H1 (cell line): ENCODE measurements around the gene HES7. TPM values are rescaled to one million over a fixed set of nuclear protein-coding genes. Genes with fewer than 3 reads are reported as not detected.
A peak's percentile ranks its signal among the peaks of the same experiment; 100 is the strongest.

Experiments
- CTCF ChIA-PET: fragments of 300-600 bp; sonication (Branson Sonifier 250); formaldehyde crosslinking; loops from one replicate; lab custom pipeline; 2021; ENCODE audit not compliant: partially characterized antibody; lab: Charles Lee
- POLR2A ChIA-PET: fragments of 300-600 bp; sonication (Branson Sonifier 250); formaldehyde crosslinking; loops from one replicate; lab custom pipeline; 2021; ENCODE audit warnings: inconsistent platforms; ENCODE audit not compliant: partially characterized antibody; lab: Charles Lee
- DNase-seq, 2 experiments: peaks; one replicate each; pipeline versions ENCODE4 v3.0.0 to v3.0.0-alpha.2; 2010 to 2022; ENCODE audit warnings: low spot score in 2 of 2, low read depth in 1 of 2, mixed read lengths in 1 of 2
- FAIRE-seq: peaks from 2 replicates; lab custom pipeline; 2011; peaks lifted over from hg19 to GRCh38; lab: Jason Lieb, UNC
- H2AFZ ChIP-seq: 2 replicates; pipeline ENCODE4 v1.8.1; 2012; ENCODE audit warnings: low read length, inconsistent platforms
- H2AK5ac ChIP-seq: 2 replicates; pipeline ENCODE4 v1.6.1; 2013; ENCODE audit warnings: low read depth, low read length
- H2BK120ac ChIP-seq: replicated peaks from 2 replicates; pipeline ENCODE3; 2013; ENCODE audit warnings: low read depth, low read length, inconsistent platforms
- H2BK12ac ChIP-seq: 2 replicates; pipeline ENCODE4 v1.6.1; 2013; ENCODE audit warnings: low read depth, low read length
- H2BK15ac ChIP-seq: 2 replicates; pipeline ENCODE4 v1.6.1; 2013; ENCODE audit warnings: low read length
- H2BK20ac ChIP-seq: 2 replicates; pipeline ENCODE4 v1.6.1; 2013; ENCODE audit warnings: low read length
- H2BK5ac ChIP-seq: 2 replicates; pipeline ENCODE4 v1.6.1; 2013; ENCODE audit warnings: low read depth, low read length
- H3K14ac ChIP-seq: 2 replicates; pipeline ENCODE4 v1.6.1; 2013; ENCODE audit warnings: inconsistent platforms; ENCODE audit not compliant: insufficient read length
- H3K18ac ChIP-seq: 2 replicates; pipeline ENCODE4 v1.6.1; 2013; ENCODE audit warnings: low read length; ENCODE audit errors: extremely low read depth
- H3K23ac ChIP-seq: 2 replicates; pipeline ENCODE4 v1.6.1; 2013; ENCODE audit warnings: inconsistent platforms; ENCODE audit not compliant: insufficient read length
- H3K23me2 ChIP-seq: 2 replicates; pipeline ENCODE4 v1.6.1; 2013; ENCODE audit warnings: low read depth, low read length
- H3K27ac ChIP-seq: 2 replicates; pipeline ENCODE4 v1.6.1; 2011; ENCODE audit warnings: low read depth, low read length, inconsistent platforms
- H3K27me3 ChIP-seq, 4 experiments: replicated peaks in 1 of 4; 1 replicate in 1 of 4; 2 replicates in 3 of 4; pipeline versions ENCODE4 v1.6.1 to v1.8.1; 2011 to 2013; ENCODE audit warnings: low read length in 3 of 4, mild to moderate bottlenecking in 3 of 4, inconsistent platforms in 2 of 4, mixed read lengths in 2 of 4, moderate library complexity in 1 of 4; ENCODE audit not compliant: control insufficient read depth in 3 of 4, insufficient read depth in 3 of 4; ENCODE audit errors: extremely low read depth in 1 of 4
- H3K36me3 ChIP-seq, 4 experiments: 2 replicates each; pipeline versions ENCODE4 v1.6.1 to v1.8.1; 2011 to 2013; ENCODE audit warnings: mild to moderate bottlenecking in 4 of 4, low read length in 3 of 4, moderate library complexity in 2 of 4, control low read depth in 1 of 4, inconsistent platforms in 1 of 4; ENCODE audit not compliant: insufficient read depth in 4 of 4, control insufficient read depth in 2 of 4
- H3K4ac ChIP-seq: replicated peaks from 2 replicates; pipeline ENCODE3; 2013; ENCODE audit warnings: low read length, low read depth, mixed read lengths, inconsistent platforms; ENCODE audit not compliant: insufficient read length
- H3K4me1 ChIP-seq, 4 experiments: replicated peaks in 1 of 4; 1 replicate in 1 of 4; 2 replicates in 3 of 4; pipeline versions ENCODE4 v1.6.1 to v1.8.1; 2011 to 2013; ENCODE audit warnings: low read length in 3 of 4, inconsistent platforms in 2 of 4, mixed read lengths in 1 of 4; ENCODE audit not compliant: insufficient read depth in 4 of 4, control insufficient read depth in 3 of 4
- H3K4me2 ChIP-seq, 2 experiments: 2 replicates each; pipeline versions ENCODE4 v1.6.1 to v1.8.1; 2011 to 2013; ENCODE audit warnings: low read depth in 2 of 2, low read length in 2 of 2, control low read depth in 1 of 2, inconsistent platforms in 1 of 2, mild to moderate bottlenecking in 1 of 2; ENCODE audit not compliant: insufficient read depth in 1 of 2
- H3K4me3 ChIP-seq, 4 experiments: fragments of 200-600, 300-600 bp in 1 of 4; sonication (generic), shearing (Covaris generic), sonication (Bioruptor Twin) in 1 of 4; 2 replicates each; pipeline versions ENCODE4 v1.5.1 to v1.8.1; 2011 to 2016; ENCODE audit warnings: low read length in 4 of 4, low read depth in 3 of 4, control low read depth in 2 of 4, inconsistent platforms in 2 of 4, mild to moderate bottlenecking in 2 of 4, mixed read lengths in 1 of 4, moderate library complexity in 1 of 4; ENCODE audit not compliant: insufficient read depth in 2 of 4; ENCODE audit errors: extremely low read depth in 1 of 4
- H3K56ac ChIP-seq: replicated peaks from 2 replicates; pipeline ENCODE3; 2013; ENCODE audit warnings: low read depth, mild to moderate bottlenecking, mixed read lengths, low read length, inconsistent platforms; ENCODE audit not compliant: insufficient read length
- H3K79me1 ChIP-seq: 2 replicates; pipeline ENCODE4 v1.6.1; 2013; ENCODE audit warnings: low read depth, low read length, control low read depth
- H3K79me2 ChIP-seq, 2 experiments: 2 replicates each; pipeline versions ENCODE4 v1.6.1 to v1.8.1; 2012 to 2013; ENCODE audit warnings: low read length in 2 of 2, mild to moderate bottlenecking in 2 of 2, inconsistent platforms in 1 of 2; ENCODE audit not compliant: insufficient read depth in 2 of 2, control insufficient read depth in 1 of 2
- H3K9ac ChIP-seq, 4 experiments: replicated peaks in 1 of 4; 1 replicate in 1 of 4; 2 replicates in 3 of 4; pipeline versions ENCODE4 v1.6.1 to v1.8.1; 2011 to 2013; ENCODE audit warnings: low read depth in 3 of 4, low read length in 3 of 4, control low read depth in 2 of 4, mild to moderate bottlenecking in 2 of 4, moderate library complexity in 2 of 4, inconsistent platforms in 1 of 4; ENCODE audit errors: extremely low read depth in 1 of 4
- H3K9me3 ChIP-seq, 2 experiments: 2 replicates each; pipeline versions ENCODE4 v1.6.1 to v1.8.1; 2012 to 2013; ENCODE audit warnings: mild to moderate bottlenecking in 2 of 2, moderate library complexity in 2 of 2, control low read depth in 1 of 2, inconsistent platforms in 1 of 2, low read depth in 1 of 2, low read length in 1 of 2, mixed read lengths in 1 of 2; ENCODE audit not compliant: insufficient read depth in 2 of 2
- H4K20me1 ChIP-seq, 2 experiments: replicated peaks in 1 of 2; 2 replicates each; pipeline versions ENCODE3 to v1.8.1; 2011 to 2013; ENCODE audit warnings: inconsistent platforms in 2 of 2, low read length in 2 of 2, mild to moderate bottlenecking in 1 of 2; ENCODE audit not compliant: insufficient read depth in 2 of 2, control insufficient read depth in 1 of 2
- H4K5ac ChIP-seq: 2 replicates; pipeline ENCODE4 v1.6.1; 2013; ENCODE audit warnings: low read length, low read depth, mixed read lengths, inconsistent platforms; ENCODE audit not compliant: insufficient read length
- H4K8ac ChIP-seq: 2 replicates; pipeline ENCODE4 v1.8.0; 2013; ENCODE audit warnings: mild to moderate bottlenecking, moderate library complexity, low read length, inconsistent platforms; ENCODE audit not compliant: insufficient read depth; ENCODE audit errors: extremely low read depth
- H4K91ac ChIP-seq: replicated peaks from 2 replicates; pipeline ENCODE3; 2013; ENCODE audit warnings: low read length, mixed read lengths, inconsistent platforms; ENCODE audit not compliant: insufficient read length
- CBX5 ChIP-seq: fragments of 300-800, 300-1000 bp; sonication (generic); IDR thresholded peaks from 2 replicates; pipeline ENCODE4 v1.7.1; 2016; ENCODE audit warnings: antibody characterized with exemption, low read length, low read depth
- CREB1 ChIP-seq: IDR thresholded peaks from 2 replicates; pipeline ENCODE4 v1.6.1; 2012; ENCODE audit warnings: inconsistent platforms
- E2F6 ChIP-seq: IDR thresholded peaks from 2 replicates; pipeline ENCODE4 v1.6.1; 2012; ENCODE audit warnings: inconsistent platforms
- EP300 ChIP-seq, 2 experiments: IDR thresholded peaks; 1 replicate in 1 of 2; 2 replicates in 1 of 2; pipeline ENCODE4 v1.6.1; 2011 to 2012; ENCODE audit warnings: low read depth in 2 of 2, low read length in 2 of 2, mild to moderate bottlenecking in 2 of 2, borderline replicate concordance in 1 of 2, inconsistent platforms in 1 of 2, moderate library complexity in 1 of 2
- MAFK ChIP-seq: IDR thresholded peaks from 2 replicates; pipeline ENCODE4 v1.6.1; 2012; ENCODE audit warnings: low read depth, mild to moderate bottlenecking, improper control_type of control experiment, low read length
- NANOG ChIP-seq: IDR thresholded peaks from 2 replicates; pipeline ENCODE4 v1.6.1; 2011; ENCODE audit warnings: low read length, low read depth, mild to moderate bottlenecking, inconsistent platforms; ENCODE audit not compliant: insufficient read depth, poor library complexity, severe bottlenecking
- POLR2A ChIP-seq, 2 experiments: IDR thresholded peaks; 1 replicate in 1 of 2; 2 replicates in 1 of 2; pipeline ENCODE4 v1.6.1; 2011; ENCODE audit warnings: low read depth in 2 of 2, low read length in 2 of 2, mild to moderate bottlenecking in 2 of 2; ENCODE audit errors: control extremely low read depth in 1 of 2
- SIN3A ChIP-seq, 2 experiments: IDR thresholded peaks in 1 of 2; conservative IDR thresholded peaks in 1 of 2; 2 replicates each; pipeline ENCODE4 v1.6.1; 2011 to 2012; ENCODE audit warnings: low read length in 2 of 2, improper control_type of control experiment in 1 of 2, low read depth in 1 of 2, mild to moderate bottlenecking in 1 of 2
- SIX5 ChIP-seq: IDR thresholded peaks from 2 replicates; pipeline ENCODE4 v1.6.1; 2011; ENCODE audit warnings: mild to moderate bottlenecking, low read depth, low read length
- ZNF274 ChIP-seq: IDR thresholded peaks from 2 replicates; pipeline ENCODE4 v1.7.0; 2012; ENCODE audit warnings: low read length, borderline replicate concordance; ENCODE audit errors: extremely low read depth
- WGBS, 2 experiments: shearing (Covaris generic) in 1 of 2; methylation state at CpG; one replicate each; pipeline versions ENCODE4 v1.1.6 to v1.1.7; 2013 to 2015; ENCODE audit warnings: low lambda C conversion rate in 2 of 2, mixed read lengths in 2 of 2, inconsistent platforms in 1 of 2, low coverage in 1 of 2, missing lambda C conversion rate in 1 of 2; ENCODE audit not compliant: insufficient replicate concordance in 2 of 2, insufficient coverage in 1 of 2, insufficient read length in 1 of 2; ENCODE audit errors: extremely low coverage in 1 of 2, missing lambda C conversion rate in 1 of 2; 5-methylcytosine and 5-hydroxymethylcytosine counted together
- polyA plus RNA-seq, 7 experiments: library from polyadenylated mRNA; depleted of rRNA in 3 of 7; stranded (reverse) in 5 of 7; unstranded in 2 of 7; fragments of >200 nt in 5 of 7; fragments of 200-250 nt in 2 of 7; gene quantifications; 1 replicate in 5 of 7; 2 replicates in 1 of 7; 4 replicates in 1 of 7; pipeline versions ENCODE4 v1.2.1 to v1.2.3, GENCODE V29; 2011 to 2013; ENCODE audit warnings: missing spikeins in 2 of 7, mixed read lengths in 2 of 7
- total RNA-seq: library from RNA; stranded (reverse); fragmentation: NEBNext Ultra II Directional; extraction: Animal tissue kit (Norgen Biotek cat#: 25700); gene quantifications from 2 replicates; pipeline ENCODE4 v1.2.1, GENCODE V29; 2021

The HES7 gene
- total and polyA plus RNA-seq, 2 of the 8 experiments (the other 6 are each of a cell fraction or from before 2014, with no cell fraction given) = 0.20 to 0.32 TPM

- H3K79me1 ChIP-seq = peaks cover 8% of the 10 kb centered on the region
- H4K91ac ChIP-seq = peak within 1 kb of the TSS; percentile 100
- peaks cover 8 to 9% of the 10 kb centered on the region in 2 experiments for H4K20me1 ChIP-seq
- ChIA-PET POLR2A (interaction anchor here (0.7 to 15.7 kb wide), 10 partner anchors 8 to 83 kb away, joined by 3 to 289 read pairs (median 4); partner anchors contain the start of genes AURKB, BORCS6, PER1 and TMEM107), CTCF (interaction anchor here (7.7 to 10.3 kb wide), 2 partner anchors 19 to 42 kb away, joined by 54 to 133 read pairs; partner anchors contain the start of gene ALOXE3)
- peak within 1 kb of the TSS; percentile 100 for H4K8ac ChIP-seq
- H3K9ac ChIP-seq = peak within 1 kb of the TSS; percentile 94 to 100 (median 97)
- H2AFZ ChIP-seq = peak within 1 kb of the TSS; percentile 55; the same call in 1 of the 2 replicates
- peaks cover 4 to 25% (median 21%) of the 10 kb centered on the region in 4 experiments for H3K4me1 ChIP-seq
- H3K56ac ChIP-seq = peak within 1 kb of the TSS; percentile 99
- peak within 1 kb of the TSS; percentile 100 for H2BK5ac ChIP-seq
- peaks cover 0 to 15% of the 10 kb centered on the region in 2 experiments; a peak in 2 of 4 replicates for H3K79me2 ChIP-seq
- peak within 1 kb of the TSS; percentile 94; the same call in 1 of the 2 replicates for H2BK15ac ChIP-seq
- H3K18ac ChIP-seq = peak within 1 kb of the TSS; percentile 100
- peak within 1 kb of the TSS; percentile 99 for H3K27ac ChIP-seq
- peak within 1 kb of the TSS; percentile 100 for H3K4ac ChIP-seq
- no peak for FAIRE-seq
- no peak for DNase-seq
- H2BK120ac ChIP-seq = peak within 1 kb of the TSS; percentile 95
- 1% methylated on average over 47 of the region's 75 CpGs; no CpG with 5 or more reads in 1 of the 2 experiments for WGBS, 2 experiments
- H3K36me3 ChIP-seq = peaks cover 0 to 10% (median 5%) of the 10 kb centered on the region in 4 experiments; a peak in 6 of 8 replicates
- peaks cover 16% of the 10 kb centered on the region for H3K23me2 ChIP-seq
- peak within 1 kb of the TSS; percentile 98 for H2BK12ac ChIP-seq
- no peaks in the 10 kb centered on the region for H3K9me3 ChIP-seq
- H3K4me3 ChIP-seq = peak within 1 kb of the TSS; percentile 88 to 98 (median 93)
- peak within 1 kb of the TSS; percentile 85 to 98 for H3K4me2 ChIP-seq
- H4K5ac ChIP-seq = peak within 1 kb of the TSS; percentile 99
- no peaks in the 10 kb centered on the region for H3K27me3 ChIP-seq
- H2BK20ac ChIP-seq = no peak within 1 kb of the TSS
- peak within 1 kb of the TSS; percentile 100 for H3K14ac ChIP-seq
- peak within 1 kb of the TSS; percentile 99 for H2AK5ac ChIP-seq
- no peak within 1 kb of the TSS for H3K23ac ChIP-seq
- TF ChIP-seq SIN3A (conservative IDR thresholded peaks at IDR 0.05 in 1 of 2, IDR thresholded peaks at IDR 0.05 in 1 of 2; ENCODE audit: low read depth in 1 of 2, low read length in 2 of 2) (peak; percentile 20 to 80; a peak in 3 of 4 replicates), E2F6 (no peak), POLR2A (IDR thresholded peaks at IDR 0.05; ENCODE audit: control extremely low read depth in 1 of 2, low read depth in 2 of 2, low read length in 2 of 2) (peak; percentile 18 to 70; a peak in 2 of 3 replicates), CREB1 (peak; percentile 70; the same call in 1 of the 2 replicates), CBX5 (no peak), ZNF274 (no peak), NANOG (no peak), MAFK (no peak), SIX5 (no peak), EP300 (IDR thresholded peaks at IDR 0.05; ENCODE audit: borderline replicate concordance in 1 of 2, low read depth in 2 of 2, low read length in 2 of 2) (0 out of 3 replicates have a peak, but pooled peaks of 1 of the 2 experiments have one; percentile 40)
Observed at GRCh38 chr17:8162233-8162996, 38.5 kb upstream of the HES7 start, which contains the start of gene VAMP2. VAMP2 (minus strand) TSS chr17:8162948; CDS start chr17:8162879, 69 bp downstream.
